Measurements from ENCODE around the gene TRMT44. TPM values are rescaled to one million over a fixed set of nuclear protein-coding genes. Genes with fewer than 3 reads are reported as not detected.

The TRMT44 gene
- total and polyA plus RNA-seq, 7 donors = 2.1 to 29.1 (median 14.2) TPM

GRCh38 chr4:8515316-8516060 is 74.9 kb downstream of the TRMT44 start:
- intact Hi-C loops (cut with DNase I) = no loop called here
- DNase-seq = peak; percentile 12
- TF ChIP-seq EP300 (IDR thresholded peaks at IDR 0.05) (no peak), POLR2A (IDR thresholded peaks at IDR 0.05) (no peak)
- H3K9me3 ChIP-seq = no peaks in the 10 kb centered on the region
- no peaks in the 10 kb centered on the region for H3K36me3 ChIP-seq
- no peaks in the 10 kb centered on the region for H3K27me3 ChIP-seq
- no peaks in the 10 kb centered on the region for H3K4me1 ChIP-seq
- no peak overlapping the region for H3K27ac ChIP-seq
- WGBS, 2 donors = 75 to 77% methylated on average over 18 of the region's 18 CpGs
- H3K4me3 ChIP-seq = no peak overlapping the region

GRCh38 chr4:8516061-8516573 is 75.5 kb downstream of the TRMT44 start:
- TF ChIP-seq POLR2A (IDR thresholded peaks at IDR 0.05) (no peak), EP300 (IDR thresholded peaks at IDR 0.05) (no peak), POLR2AphosphoS5 (IDR thresholded peaks at IDR 0.05) (no peak), CTCF (IDR thresholded peaks at IDR 0.05) (no peak)
- H3K4me1 ChIP-seq = no peaks in the 10 kb centered on the region

GRCh38 chr4:8516996-8517550 is 76.5 kb downstream of the TRMT44 start:
- intact Hi-C loops (cut with DNase I) = no loop called here
- no peak overlapping the region for H3K27ac ChIP-seq
- DNase-seq = no peak
- H3K9me3 ChIP-seq = peaks cover 0 to 6% (median 0%) of the 10 kb centered on the region in 4 donors
- H3K36me3 ChIP-seq = no peaks in the 10 kb centered on the region
- TF ChIP-seq POLR2AphosphoS5 (IDR thresholded peaks at IDR 0.05) (no peak), EP300 (IDR thresholded peaks at IDR 0.05) (no peak), CTCF (IDR thresholded peaks at IDR 0.05) (no peak), POLR2A (IDR thresholded peaks at IDR 0.05) (no peak)
- 68 to 69% methylated on average over 5 of the region's 5 CpGs for WGBS, 2 donors
- no peaks in the 10 kb centered on the region for H3K27me3 ChIP-seq
- no peaks in the 10 kb centered on the region for H3K4me1 ChIP-seq
- H3K4me3 ChIP-seq = no peak overlapping the region

More at GRCh38 chr4:8516061-8516573, 75.5 kb downstream of the TRMT44 start:
- H3K9me3 ChIP-seq = peaks cover 0 to 4% (median 0%) of the 10 kb centered on the region in 4 donors
- intact Hi-C loops (cut with DNase I) = no loop called here
- no peak overlapping the region for H3K27ac ChIP-seq
- 83 to 85% methylated on average over 14 of the region's 14 CpGs for WGBS, 2 donors
- peak; percentile 33 for DNase-seq
- no peak overlapping the region for H3K4me3 ChIP-seq
- no peaks in the 10 kb centered on the region for H3K36me3 ChIP-seq
- no peaks in the 10 kb centered on the region for H3K27me3 ChIP-seq

GRCh38 chr4:8517946-8518345 is 77.4 kb downstream of the TRMT44 start:
- no peaks in the 10 kb centered on the region for H3K36me3 ChIP-seq
- intact Hi-C loops (cut with DNase I) = no loop called here
- H3K4me3 ChIP-seq = no peak overlapping the region
- TF ChIP-seq EP300 (IDR thresholded peaks at IDR 0.05) = no peak
- TF ChIP-seq CTCF (IDR thresholded peaks at IDR 0.05) = no peak
- no peak for TF ChIP-seq POLR2A (IDR thresholded peaks at IDR 0.05)
- no peak for TF ChIP-seq POLR2AphosphoS5 (IDR thresholded peaks at IDR 0.05)
- H3K4me1 ChIP-seq = no peaks in the 10 kb centered on the region
- DNase-seq = no peak
- no peaks in the 10 kb centered on the region for H3K27me3 ChIP-seq
- 73 to 87% methylated on average over 13 of the region's 13 CpGs for WGBS, 2 donors
- H3K27ac ChIP-seq = no peak overlapping the region
- H3K9me3 ChIP-seq = peaks cover 0 to 6% (median 0%) of the 10 kb centered on the region in 4 donors
